Nephron progenitor cell (in vitro differentiated cells): ENCODE measurements around the gene LDHB.
"Not testable (repeated sequence)": the region's sequence is repeated elsewhere in the genome, so short reads cannot be mapped to it uniquely, and the experiment has no call there.

Experiments
- DNase-seq: peaks from one replicate; pipeline ENCODE4 v3.0.0; 2021
- H3K27ac Mint-ChIP-seq: 2 replicates; pipeline ENCODE4 v1.8.0; 2021; ENCODE audit warnings: mild to moderate bottlenecking, moderate library complexity, mixed read lengths
- H3K27me3 Mint-ChIP-seq: 2 replicates; pipeline ENCODE4 v1.8.0; 2021; ENCODE audit warnings: mild to moderate bottlenecking, low read depth, mixed read lengths; ENCODE audit not compliant: poor library complexity
- H3K36me3 Mint-ChIP-seq: 2 replicates; pipeline ENCODE4 v1.8.0; 2021; ENCODE audit warnings: low read depth, mixed read lengths
- H3K4me1 Mint-ChIP-seq: 2 replicates; pipeline ENCODE4 v1.8.0; 2021; ENCODE audit warnings: mixed read lengths
- H3K4me3 Mint-ChIP-seq: 2 replicates; pipeline ENCODE4 v1.8.0; 2021; ENCODE audit warnings: mild to moderate bottlenecking, moderate library complexity, mixed read lengths
- H3K9me3 Mint-ChIP-seq: 2 replicates; pipeline ENCODE4 v1.8.0; 2021; ENCODE audit warnings: mild to moderate bottlenecking, moderate library complexity, mixed read lengths
- CTCF ChIP-seq: fragments of 200-600 bp; sonication (generic); IDR thresholded peaks from 2 replicates; pipeline ENCODE4 v1.5.0; 2021; ENCODE audit warnings: antibody characterized with exemption

The LDHB gene

GRCh38 chr12:21647179-21647578 is 10.5 kb downstream of the LDHB start:
- Mint-ChIP-seq H3K27me3 (no peaks in the 10 kb centered on the region), H3K36me3 (peaks cover 97% of the 10 kb centered on the region), H3K9me3 (no peaks in the 10 kb centered on the region), H3K27ac (peak overlapping the region; percentile 87), H3K4me3 (no peak overlapping the region), H3K4me1 (peaks cover 47% of the 10 kb centered on the region)
- no peak for TF ChIP-seq CTCF
- DNase-seq = no peak

- Mint-ChIP-seq H3K4me1 (peaks cover 27% of the 10 kb centered on the region), H3K36me3 (peaks cover 96% of the 10 kb centered on the region), H3K27ac (peak overlapping the region; percentile 81)
- H3K27me3 Mint-ChIP-seq, H3K4me3 Mint-ChIP-seq, H3K9me3 Mint-ChIP-seq, DNase-seq: not testable (repeated sequence)
Measured at GRCh38 chr12:21645041-21645500, 12.6 kb downstream of the LDHB start.

GRCh38 chr12:21644516-21644915 is 13.1 kb downstream of the LDHB start:
- no peaks in the 10 kb centered on the region for H3K27me3 Mint-ChIP-seq
- no peak overlapping the region for H3K4me3 Mint-ChIP-seq
- H3K27ac Mint-ChIP-seq = peak overlapping the region; percentile 81
- H3K4me1 Mint-ChIP-seq = peaks cover 25% of the 10 kb centered on the region
- TF ChIP-seq CTCF = no peak
- H3K36me3 Mint-ChIP-seq = peaks cover 94% of the 10 kb centered on the region
- peaks cover 6% of the 10 kb centered on the region for H3K9me3 Mint-ChIP-seq
- DNase-seq = no peak

GRCh38 chr12:21643758-21644157 is 13.9 kb downstream of the LDHB start:
- DNase-seq = no peak
- Mint-ChIP-seq H3K27me3 (no peaks in the 10 kb centered on the region), H3K4me3 (no peak overlapping the region), H3K4me1 (peaks cover 25% of the 10 kb centered on the region), H3K36me3 (peaks cover 94% of the 10 kb centered on the region), H3K27ac (peak overlapping the region; percentile 6), H3K9me3 (peaks cover 6% of the 10 kb centered on the region)
- no peak for TF ChIP-seq CTCF

- Mint-ChIP-seq H3K27me3 (no peaks in the 10 kb centered on the region), H3K27ac (no peak overlapping the region), H3K9me3 (peaks cover 6% of the 10 kb centered on the region), H3K4me1 (peaks cover 25% of the 10 kb centered on the region), H3K36me3 (peaks cover 94% of the 10 kb centered on the region), H3K4me3 (no peak overlapping the region)
- DNase-seq = no peak
- TF ChIP-seq CTCF = no peak
Measured at GRCh38 chr12:21642707-21643389, 14.8 kb downstream of the LDHB start.

- no peaks in the 10 kb centered on the region for H3K4me1 Mint-ChIP-seq
- H3K4me3 Mint-ChIP-seq = no peak overlapping the region
Measured at GRCh38 chr12:21638054-21638891, 19.4 kb downstream of the LDHB start.

More at GRCh38 chr12:21638054-21638891, 19.4 kb downstream of the LDHB start:
- Mint-ChIP-seq H3K36me3 (peaks cover 94% of the 10 kb centered on the region), H3K27ac (no peak overlapping the region), H3K9me3 (peaks cover 6% of the 10 kb centered on the region), H3K27me3 (no peaks in the 10 kb centered on the region)
- DNase-seq = no peak
- no peak for TF ChIP-seq CTCF
